GM20431 (cell line): ENCODE data around the gene PNCK.

ENCODE experiments used
- in situ Hi-C: fragments of 300-500 bp; cut with MseI, MboI; formaldehyde crosslinking; loops from one replicate; pipeline ENCODE4 v1.15.0; 2020; ENCODE audit warnings: low sequenced_read_pairs; ENCODE audit not compliant: unreplicated experiment

The PNCK gene

GRCh38 chrX:153667956-153668396 lies 5.6 kb downstream of the PNCK start:
- in situ Hi-C loops: loop anchor here (10.0 to 25.0 kb wide), 2 partner anchors 113 to 706 kb away; no protein-coding TSS in a partner anchor

GRCh38 chrX:153667281-153667955 lies 6.2 kb downstream of the PNCK start:
- in situ Hi-C loops: loop anchor here (10.0 to 25.0 kb wide), 2 partner anchors 113 to 705 kb away; no protein-coding TSS in a partner anchor

GRCh38 chrX:153665726-153666306 lies 7.8 kb downstream of the PNCK start:
- in situ Hi-C loops: loop anchor here (10.0 to 25.0 kb wide), 2 partner anchors 111 to 704 kb away; no protein-coding TSS in a partner anchor

- in situ Hi-C loops: loop anchor here (10.0 to 25.0 kb wide), 2 partner anchors 107 to 700 kb away; no protein-coding TSS in a partner anchor
These were observed 11.3 kb downstream of the PNCK start for GRCh38 chrX:153662266-153662665.

GRCh38 chrX:153659268-153659667 lies 14.3 kb downstream of the PNCK start:
- in situ Hi-C loops: loop anchor here (25.0 kb wide), 1 partner anchor 697 kb away; no protein-coding TSS in a partner anchor

GRCh38 chrX:153657161-153657560 lies 16.5 kb downstream of the PNCK start:
- in situ Hi-C loops: loop anchor here (25.0 kb wide), 1 partner anchor 695 kb away; no protein-coding TSS in a partner anchor

- in situ Hi-C loops: loop anchor here (25.0 kb wide), 1 partner anchor 691 kb away; no protein-coding TSS in a partner anchor
These were observed 20.1 kb downstream of the PNCK start for GRCh38 chrX:153653556-153653955.

- in situ Hi-C loops: loop anchor here (25.0 kb wide), 1 partner anchor 689 kb away; no protein-coding TSS in a partner anchor
These were observed 22.0 kb downstream of the PNCK start for GRCh38 chrX:153651540-153652079.

GRCh38 chrX:153650959-153651358 lies 22.7 kb downstream of the PNCK start:
- in situ Hi-C loops: loop anchor here (25.0 kb wide), 1 partner anchor 689 kb away; no protein-coding TSS in a partner anchor

- in situ Hi-C loops: loop anchor here (25.0 kb wide), 1 partner anchor 688 kb away; no protein-coding TSS in a partner anchor
These were observed 23.5 kb downstream of the PNCK start for GRCh38 chrX:153649915-153650782.

- in situ Hi-C loops: no loop called here
These were observed 24.3 kb downstream of the PNCK start for GRCh38 chrX:153649178-153649914.

GRCh38 chrX:153648358-153649177 lies 25.0 kb downstream of the PNCK start:
- in situ Hi-C loops: no loop called here

- in situ Hi-C loops: no loop called here
These were observed 25.9 kb downstream of the PNCK start for GRCh38 chrX:153647461-153648357.

- in situ Hi-C loops: no loop called here
These were observed 26.8 kb downstream of the PNCK start, which contains the start of gene DUSP9 for GRCh38 chrX:153646620-153647373. DUSP9 (plus strand) TSS chrX:153647203; CDS start chrX:153647954, 751 bp downstream.

- in situ Hi-C loops: no loop called here
These were observed 27.6 kb downstream of the PNCK start for GRCh38 chrX:153645921-153646488.

GRCh38 chrX:153645151-153645550 lies 28.5 kb downstream of the PNCK start:
- in situ Hi-C loops: no loop called here
